Stimulated activated CD4-positive, alpha-beta T cell treated with anti-CD3 and anti-CD28 coated beads, Interleukin-15, amount 100 ng/mL, for 1 hour (primary cell): ENCODE data around the gene FOXK1.
"Not testable (repeated sequence)": the region's sequence is repeated elsewhere in the genome, so short reads cannot be mapped to it uniquely, and the experiment has no call there.

Experiments used
- DNase-seq, 2 donors: peaks; one replicate each; pipeline ENCODE4 v3.0.0-alpha.2; 2020; ENCODE audit warnings: low read depth in 1 of 2, low spot score in 1 of 2

The FOXK1 gene

GRCh38 chr7:4783292-4783652 is 101.2 kb downstream of the FOXK1 start:
- DNase-seq = no peak

- DNase-seq = no peak
These were observed 101.8 kb downstream of the FOXK1 start for GRCh38 chr7:4783762-4784351.

GRCh38 chr7:4784799-4785198 is 102.7 kb downstream of the FOXK1 start:
- no peak for DNase-seq

DNA sequence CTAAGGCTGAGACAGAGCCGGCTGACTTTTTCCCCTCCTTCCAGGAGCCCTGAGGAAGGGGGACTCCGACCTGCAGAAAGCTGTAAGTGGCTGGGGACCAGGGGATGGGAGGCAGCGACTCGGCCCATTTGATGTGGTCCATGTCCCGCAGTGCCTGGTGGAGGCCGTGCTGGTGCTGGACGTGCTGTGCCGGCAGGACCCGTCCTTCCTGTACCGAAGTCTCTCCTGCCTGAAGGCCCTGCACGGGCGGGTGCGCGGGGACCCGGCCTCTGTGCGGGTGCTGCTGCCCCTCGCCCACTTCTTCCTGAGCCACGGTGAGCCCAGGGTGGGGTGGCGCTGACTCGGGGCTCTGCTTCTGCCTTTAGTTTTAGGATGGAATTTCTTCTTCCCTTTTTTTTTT is 103.3 kb downstream of the FOXK1 start:
- no peak for DNase-seq

DNA sequence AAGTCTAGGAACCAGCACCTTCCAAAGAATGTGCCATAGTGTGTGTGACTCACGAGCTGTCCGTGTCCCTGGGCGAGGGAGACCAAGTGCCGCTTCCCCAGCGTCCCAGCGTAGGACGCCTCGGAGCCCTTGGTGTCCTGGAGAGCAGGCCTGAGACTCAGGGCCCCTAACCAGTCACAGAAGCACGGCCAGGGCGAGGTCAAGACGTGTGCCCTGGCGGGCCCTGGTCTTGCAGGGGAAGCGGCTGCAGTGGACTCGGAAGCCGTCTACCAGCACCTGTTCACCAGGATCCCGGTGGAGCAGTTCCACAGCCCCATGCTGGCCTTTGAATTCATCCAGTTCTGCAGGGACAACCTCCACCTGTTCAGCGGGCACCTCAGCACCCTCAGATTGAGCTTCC is 103.9 kb downstream of the FOXK1 start:
- no peak for DNase-seq

DNA sequence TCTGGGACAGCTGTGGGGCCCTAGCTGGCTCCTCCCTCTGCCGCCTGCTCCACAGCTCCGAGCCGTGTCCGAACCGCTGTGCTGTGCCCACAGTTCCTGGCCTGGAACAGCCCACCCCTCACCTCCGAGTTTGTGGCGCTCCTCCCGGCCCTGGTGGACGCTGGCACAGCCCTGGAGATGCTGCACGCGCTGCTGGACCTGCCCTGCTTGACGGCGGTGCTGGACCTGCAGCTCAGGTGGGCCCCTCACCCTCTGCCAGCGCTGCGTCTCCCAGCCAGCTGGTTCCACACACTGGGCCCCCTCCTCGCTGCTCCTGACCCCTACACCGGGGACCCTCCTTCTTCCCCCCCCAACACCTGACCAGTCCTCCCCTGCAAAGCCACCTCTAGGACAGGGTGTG is 105.4 kb downstream of the FOXK1 start:
- no peak for DNase-seq

- no peak for DNase-seq
These were observed 106.0 kb downstream of the FOXK1 start for GRCh38 chr7:4787947-4788626.

DNA sequence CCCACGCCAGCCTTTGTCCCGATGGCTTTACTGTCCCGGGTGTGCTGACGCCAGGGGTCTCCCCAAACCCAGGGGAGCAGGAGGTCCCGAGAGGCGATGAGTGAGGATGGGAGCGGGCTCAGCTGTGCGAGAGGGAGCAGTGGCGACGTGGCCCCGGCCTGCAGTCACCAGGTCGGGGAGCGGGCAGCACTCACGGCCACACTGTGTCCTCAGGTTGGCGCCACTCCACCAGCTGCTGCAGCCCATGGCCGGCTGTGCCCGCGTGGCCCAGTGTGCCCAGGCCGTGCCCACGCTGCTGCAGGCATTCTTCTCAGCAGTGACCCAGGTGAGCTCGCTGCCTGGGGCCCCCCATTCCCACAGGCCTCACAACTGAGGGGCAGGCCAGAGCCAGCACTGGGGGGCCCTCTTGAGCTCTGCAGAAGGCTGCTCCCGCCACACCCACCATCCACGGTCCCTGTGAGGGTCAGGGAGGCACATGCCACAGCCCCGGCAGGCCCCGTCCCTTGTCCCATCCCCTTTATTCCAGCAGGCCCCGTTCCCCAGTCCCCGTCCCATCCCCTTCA is 106.6 kb downstream of the FOXK1 start:
- no peak for DNase-seq

- no peak for DNase-seq
These were observed 107.3 kb downstream of the FOXK1 start for GRCh38 chr7:4789194-4790077.

GRCh38 chr7:4790078-4790465 is 108.0 kb downstream of the FOXK1 start:
- DNase-seq = no peak

DNA sequence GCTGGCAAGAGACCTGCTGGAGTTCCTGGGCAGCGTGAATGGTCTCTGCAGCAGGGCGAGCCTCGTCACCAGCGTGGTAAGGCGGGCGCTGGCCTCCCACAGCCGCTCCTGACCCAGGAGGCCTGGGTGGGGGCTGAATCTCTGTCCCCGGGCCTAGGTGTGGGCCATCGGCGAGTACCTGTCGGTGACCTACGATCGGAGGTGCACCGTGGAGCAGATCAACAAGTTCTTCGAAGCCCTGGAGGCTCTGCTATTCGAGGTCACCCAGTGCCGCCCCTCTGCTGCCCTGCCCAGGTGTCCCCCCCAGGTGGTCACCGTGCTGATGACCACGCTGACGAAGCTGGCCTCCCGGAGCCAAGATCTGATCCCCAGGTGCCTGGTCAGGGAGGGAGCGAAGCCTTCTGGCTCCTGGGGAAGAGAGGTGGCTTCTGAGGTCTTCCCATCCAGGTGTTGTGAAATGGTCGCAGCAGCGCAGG is 108.5 kb downstream of the FOXK1 start:
- DNase-seq = no peak

- DNase-seq = no peak
These were observed 109.1 kb downstream of the FOXK1 start for GRCh38 chr7:4791101-4791737.

DNA sequence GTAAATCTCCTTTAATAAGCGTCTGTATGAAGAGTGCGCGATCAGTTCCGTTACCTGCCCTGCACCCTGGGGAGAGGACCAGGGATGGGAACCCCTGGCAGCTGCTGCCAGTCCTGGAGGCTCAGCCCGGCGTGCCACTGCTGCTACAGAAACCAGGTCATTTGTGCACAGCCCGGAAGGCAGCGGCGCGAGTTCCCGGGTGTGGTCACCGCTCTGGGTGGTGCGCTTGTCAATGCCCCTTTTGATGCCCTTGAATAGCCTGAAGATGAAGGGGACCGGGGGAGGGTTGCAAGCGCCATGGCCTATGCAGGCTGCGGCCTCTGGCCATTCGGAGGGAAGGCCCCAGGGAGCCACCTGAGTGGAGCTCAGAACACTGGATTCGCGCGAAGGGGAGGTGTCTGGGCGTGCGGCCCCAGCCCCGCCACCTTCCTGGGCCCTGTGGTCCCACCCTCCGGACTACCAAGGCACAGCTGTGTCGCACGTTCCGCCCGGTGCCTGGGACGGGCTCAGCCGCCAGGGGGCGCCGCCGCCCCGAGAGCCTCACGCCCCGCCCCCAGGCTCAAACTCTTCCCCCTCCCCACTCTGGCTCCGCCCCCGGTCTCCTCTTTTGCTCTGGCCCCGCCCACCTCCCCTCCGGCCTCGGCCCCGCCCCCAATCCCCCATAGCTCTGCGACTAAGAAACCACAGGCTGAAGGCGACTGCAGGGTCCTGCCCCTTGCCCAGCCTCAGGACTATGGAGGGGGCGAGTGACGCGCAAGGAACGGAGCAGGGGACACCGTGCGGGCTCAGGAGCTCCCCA is 109.8 kb downstream of the FOXK1 start:
- DNase-seq = peak; percentile 69 to 80

- no peak for DNase-seq
These were observed 110.5 kb downstream of the FOXK1 start for GRCh38 chr7:4792537-4793126.

- not testable (repeated sequence) for DNase-seq
These were observed 111.4 kb downstream of the FOXK1 start for GRCh38 chr7:4793385-4793993.

- DNase-seq = not testable (repeated sequence)
These were observed 112.1 kb downstream of the FOXK1 start for GRCh38 chr7:4794171-4794570.

GRCh38 chr7:4794591-4795350 is 112.7 kb downstream of the FOXK1 start:
- no peak for DNase-seq

- no peak for DNase-seq
These were observed 114.4 kb downstream of the FOXK1 start for GRCh38 chr7:4796453-4796852.
